Femur (tissue), 1 donor: ENCODE measurements around the gene SEC63.
"Not testable (repeated sequence)": the region's sequence is repeated elsewhere in the genome, so short reads cannot be mapped to it uniquely, and the experiment has no call there.

Experiments used
- DNase-seq: peaks from one replicate; pipeline ENCODE4 v3.0.0-alpha.2; 2017

SEC63 gene

GRCh38 chr6:107957909-107958688, at the start of gene SEC63:
Gene SEC63 (minus strand): TSS chr6:107958208. CDS start chr6:107958009, 199 bp downstream.
- DNase-seq = peak; percentile 99

DNA sequence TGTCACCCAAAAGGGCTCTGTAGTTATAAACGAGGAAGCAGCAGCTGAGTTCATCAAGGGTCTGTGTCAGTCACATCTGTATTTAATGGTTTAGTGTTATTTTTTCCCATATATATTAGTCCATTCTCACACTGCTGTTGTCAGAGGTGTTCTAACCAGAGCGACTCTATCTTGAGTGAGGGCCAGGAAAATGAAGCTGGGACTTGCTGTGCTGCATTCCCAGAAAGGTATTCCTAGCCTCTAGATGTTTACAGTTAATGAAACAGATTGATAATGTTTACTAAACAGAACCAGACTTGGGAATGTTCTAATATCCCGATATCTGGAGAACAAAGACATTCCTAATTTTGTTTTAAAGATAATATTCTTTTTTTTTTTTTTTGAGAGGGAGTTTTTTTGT, 48.0 kb upstream of the SEC63 start:
- DNase-seq = no peak

DNA sequence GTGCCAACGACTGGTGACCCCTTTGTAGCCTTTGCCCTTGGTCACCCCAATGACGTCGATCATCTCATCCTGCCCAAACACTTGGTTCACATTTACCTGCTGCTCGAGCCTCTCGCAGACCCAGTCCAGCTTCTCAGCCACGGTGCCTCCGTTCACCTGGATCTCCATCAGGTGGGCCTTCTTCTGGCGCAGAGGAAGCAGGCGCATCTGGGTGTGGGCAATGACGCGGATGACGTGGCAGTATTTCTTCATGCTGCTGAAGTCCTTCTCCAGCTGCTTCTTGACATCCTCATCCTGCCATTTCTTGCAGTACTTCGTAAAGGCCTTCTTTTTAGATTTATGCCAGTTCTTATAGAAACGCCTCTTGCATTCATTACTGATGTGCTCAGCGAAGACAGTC, 46.9 kb upstream of the SEC63 start:
- no peak for DNase-seq

DNA sequence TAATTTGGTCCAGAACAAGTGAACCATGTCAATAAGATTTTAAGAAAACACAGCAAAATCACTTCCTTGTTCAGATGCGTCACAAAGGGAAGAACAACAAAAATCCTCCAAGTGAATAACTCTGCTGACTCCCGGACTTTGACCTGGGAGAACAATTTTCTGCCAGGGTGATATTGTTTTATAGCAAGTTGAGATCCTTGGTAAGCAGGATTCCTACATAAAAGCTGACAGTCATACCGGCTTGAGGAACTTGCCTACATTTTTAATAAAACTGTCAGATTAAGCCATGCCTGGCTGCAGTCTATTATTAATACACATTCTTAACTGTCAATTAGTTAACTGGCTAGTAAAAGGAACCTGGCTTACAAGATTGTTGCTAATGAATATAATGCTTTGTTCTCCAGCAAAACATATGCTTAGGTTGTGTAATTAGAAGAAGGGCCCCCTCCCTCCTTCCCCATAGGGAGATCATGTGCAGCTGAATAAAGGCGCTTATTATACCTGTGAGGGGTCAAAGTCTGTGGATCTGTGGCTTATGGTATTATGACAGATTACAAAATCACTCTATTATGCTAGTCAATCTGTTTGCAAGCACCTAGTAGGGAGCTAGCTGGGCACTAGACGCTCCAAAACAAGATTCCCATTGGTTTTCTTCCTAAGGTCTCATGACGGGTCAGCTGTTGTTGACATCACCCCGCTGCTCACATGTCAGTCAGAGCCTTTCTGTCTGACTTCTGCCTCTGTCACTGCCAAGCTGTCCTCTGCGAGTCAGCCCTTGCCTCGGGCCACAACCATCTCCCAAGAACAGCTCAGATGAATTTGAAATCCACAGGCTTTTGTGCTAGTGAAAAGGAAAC, 44.6 kb upstream of the SEC63 start:
- peak; percentile 22 for DNase-seq

GRCh38 chr6:108001696-108002231, 43.8 kb upstream of the SEC63 start:
- DNase-seq = no peak

DNA sequence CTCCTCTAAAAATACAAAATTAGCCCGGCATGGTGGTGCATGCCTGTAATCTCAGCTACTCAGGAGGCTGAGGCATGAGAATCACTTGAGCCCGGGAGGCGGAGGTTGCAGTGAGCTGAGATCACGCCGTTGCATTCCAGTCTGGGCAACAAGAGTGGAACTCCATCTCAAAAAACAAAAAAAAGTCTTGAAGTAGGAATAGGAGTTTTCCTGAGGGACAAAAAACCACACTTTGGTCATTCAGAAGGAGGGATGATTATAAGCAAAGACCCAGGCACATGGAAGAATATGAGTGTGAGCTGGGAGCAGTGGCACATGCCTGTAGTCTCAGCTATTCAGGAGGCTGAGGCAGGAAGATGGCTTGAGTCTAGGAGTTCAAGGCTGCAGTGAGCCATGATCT, 42.3 kb upstream of the SEC63 start:
- DNase-seq = not testable (repeated sequence)

DNA sequence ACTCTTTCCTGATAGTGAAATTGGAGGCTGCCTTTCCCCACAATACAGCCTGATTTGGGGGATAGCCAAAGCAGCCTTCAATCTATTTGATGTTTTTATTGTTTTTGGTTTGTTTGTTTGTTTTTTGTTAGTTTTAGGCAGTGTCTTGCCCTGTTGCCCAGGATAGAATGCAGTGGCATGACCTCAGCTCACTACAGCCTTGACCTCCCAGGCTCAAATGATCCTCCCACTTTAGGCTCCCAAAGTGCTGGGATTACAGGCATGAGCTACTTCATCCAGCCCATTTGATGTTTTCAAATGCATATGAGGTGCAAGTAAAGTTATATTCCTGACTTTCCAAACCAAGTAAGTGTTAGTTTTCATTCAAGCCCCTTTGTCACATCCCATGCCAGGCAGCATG, 41.3 kb upstream of the SEC63 start:
- no peak for DNase-seq

GRCh38 chr6:107991772-107992550, 34.0 kb upstream of the SEC63 start:
- no peak for DNase-seq

GRCh38 chr6:107991061-107991460, 33.1 kb upstream of the SEC63 start:
- DNase-seq = no peak

DNA sequence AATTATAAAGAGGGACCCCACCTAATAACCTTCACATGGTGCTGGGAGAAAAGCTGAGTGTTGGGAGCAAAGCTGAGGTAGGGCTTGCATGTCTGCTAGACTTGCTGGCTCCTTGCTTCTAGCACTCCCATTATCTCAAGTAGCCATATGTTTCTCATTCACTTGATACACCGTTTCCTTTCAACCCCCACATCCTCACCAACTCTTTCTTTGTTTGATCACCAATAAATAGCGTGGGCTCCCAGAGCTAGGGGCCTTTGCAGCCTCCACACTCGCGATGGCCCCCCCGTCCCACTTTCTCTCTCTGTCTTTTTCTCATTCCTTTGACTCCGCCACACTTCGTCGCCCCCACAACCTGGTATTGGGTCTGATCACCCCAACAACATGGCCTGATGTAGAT, 32.6 kb upstream of the SEC63 start:
- not testable (repeated sequence) for DNase-seq

DNA sequence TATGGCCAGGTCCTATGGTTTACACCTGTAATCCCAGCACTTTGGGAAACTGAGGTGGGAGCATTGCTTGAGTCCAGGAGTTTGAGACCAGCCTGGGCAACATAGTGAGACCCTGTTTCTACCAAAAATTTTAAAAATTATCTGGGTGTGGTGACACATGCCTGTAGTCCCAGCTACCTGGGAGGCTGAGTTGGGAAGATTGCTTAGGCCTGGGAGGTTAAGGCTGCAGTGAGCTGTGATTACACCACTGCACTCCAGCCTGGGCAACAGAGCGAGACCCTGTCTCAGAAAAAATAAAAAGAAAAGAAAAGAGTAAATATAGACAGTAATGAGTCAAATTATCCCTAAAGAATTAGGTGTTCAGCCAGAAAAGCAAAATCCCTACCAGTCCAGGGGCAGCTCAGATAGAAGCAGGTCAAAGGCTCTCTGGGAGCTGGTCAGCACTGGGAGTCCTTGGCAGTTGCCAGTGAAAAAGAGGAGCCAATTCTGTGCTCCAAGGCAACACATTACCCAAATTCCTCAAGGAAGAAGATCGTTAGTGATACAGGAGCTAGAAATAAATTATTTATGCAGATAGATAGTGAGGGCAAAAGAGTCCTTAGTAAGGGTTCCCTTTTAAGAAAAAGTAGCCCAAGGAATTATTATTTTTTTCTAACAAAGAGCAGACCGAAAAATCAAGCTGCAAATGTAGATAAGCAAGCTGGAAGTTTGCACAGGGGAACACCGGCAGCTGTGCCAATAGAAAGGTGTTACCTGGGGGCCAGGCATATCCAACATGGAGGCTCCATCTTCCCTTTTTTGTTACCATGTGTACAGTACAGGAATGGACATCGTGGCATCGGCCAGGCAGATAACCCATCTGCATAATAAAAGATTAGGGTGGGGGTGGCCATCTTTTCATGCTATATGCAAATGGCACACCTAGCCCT, 31.4 kb upstream of the SEC63 start:
- DNase-seq = no peak

GRCh38 chr6:107988570-107988969, 30.6 kb upstream of the SEC63 start:
- DNase-seq = no peak

DNA sequence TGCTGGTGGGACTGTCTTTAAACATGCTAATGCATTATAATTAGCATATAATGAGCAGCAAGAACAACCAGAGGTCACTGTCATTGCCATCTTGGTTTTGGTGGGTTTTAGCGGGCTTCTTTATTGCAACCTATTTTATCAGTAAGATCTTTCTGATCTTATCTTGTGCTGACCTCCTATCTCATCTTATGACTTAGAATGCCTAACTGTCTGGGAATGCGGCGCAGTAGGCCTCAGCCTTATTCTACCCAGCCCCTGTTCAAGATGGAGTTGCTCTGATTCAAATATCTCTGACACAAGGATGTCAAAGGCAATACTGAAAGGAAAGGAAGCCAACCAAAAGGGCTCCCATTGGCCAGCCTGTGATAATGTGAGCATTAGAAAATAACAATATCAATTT, 29.8 kb upstream of the SEC63 start:
- no peak for DNase-seq

DNA sequence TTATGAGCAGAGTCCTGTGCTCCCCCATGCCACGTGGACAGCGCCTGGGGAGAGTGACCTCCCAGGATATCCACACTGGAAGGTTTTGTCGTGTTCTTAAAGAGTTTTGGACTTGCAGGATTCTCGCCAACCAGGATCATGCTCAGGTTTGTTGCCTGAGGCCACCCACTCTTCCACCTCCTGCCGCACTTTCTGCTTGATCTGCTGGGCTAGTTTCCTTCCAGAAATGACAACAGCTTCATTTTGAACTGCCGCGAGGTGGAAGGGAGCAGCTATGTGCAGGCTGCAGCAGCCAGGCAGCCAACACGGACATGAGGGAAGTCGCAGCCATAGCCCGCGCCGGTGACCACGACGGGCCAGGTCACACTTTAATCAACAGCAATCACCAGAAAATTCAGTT, 27.7 kb upstream of the SEC63 start:
- no peak for DNase-seq

DNA sequence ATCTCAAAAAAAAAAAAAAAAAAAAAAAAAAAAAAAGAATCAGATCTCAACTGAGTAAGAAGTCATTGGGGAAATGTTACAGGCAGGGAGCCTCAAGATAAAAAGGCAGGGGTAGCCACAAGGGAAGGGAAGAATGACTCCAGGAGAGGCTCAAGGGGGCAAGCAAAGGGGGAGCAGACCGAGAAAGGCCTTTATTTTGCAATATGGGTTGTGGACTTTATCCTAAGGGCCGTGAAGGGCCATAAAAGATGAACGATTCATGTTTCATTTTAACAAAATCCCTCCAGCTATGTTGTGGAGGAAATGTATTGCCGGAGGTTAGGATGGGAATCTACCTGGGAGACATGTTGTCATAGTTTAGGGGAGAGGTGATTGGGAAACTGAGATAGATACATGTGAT, 25.8 kb upstream of the SEC63 start:
- DNase-seq = no peak

DNA sequence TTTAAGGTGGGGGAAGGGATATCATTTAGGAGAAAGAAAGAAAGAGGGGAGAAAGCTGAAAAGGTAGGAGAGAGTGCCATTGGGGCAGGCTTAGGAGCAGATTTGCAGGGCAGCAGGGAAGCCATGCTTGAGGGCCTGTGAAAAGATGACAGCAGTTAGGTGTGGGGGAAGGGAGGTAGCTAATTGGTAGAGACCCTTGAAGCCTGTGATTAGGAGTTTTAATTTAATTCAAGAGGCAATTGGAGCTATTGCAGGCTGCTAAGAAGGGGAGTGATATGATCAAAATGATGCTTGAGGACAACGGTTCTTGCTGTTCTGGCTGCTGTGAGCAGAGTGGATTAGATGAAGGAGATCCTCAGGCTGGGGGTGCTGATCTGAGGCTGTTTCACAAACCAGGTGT, 24.5 kb upstream of the SEC63 start:
- no peak for DNase-seq

DNA sequence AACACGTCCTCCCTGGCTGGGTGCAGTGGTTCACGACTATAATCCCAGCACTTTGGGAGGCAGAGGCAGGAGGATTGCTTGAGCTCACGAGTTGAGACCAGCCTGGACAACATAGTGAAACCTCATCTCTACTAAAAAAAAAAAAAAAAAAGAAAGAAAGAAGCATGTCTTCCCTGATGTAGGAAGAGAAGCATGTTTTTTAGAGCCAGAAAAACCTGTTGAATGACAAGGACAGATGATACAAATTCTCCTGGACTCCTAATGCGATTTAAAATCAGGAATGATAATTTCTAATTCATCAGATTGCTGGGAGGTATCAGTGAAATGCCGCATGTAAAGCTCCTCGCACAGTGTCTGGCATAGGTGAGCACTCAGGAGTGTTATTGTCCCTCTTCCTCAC, 23.7 kb upstream of the SEC63 start:
- DNase-seq = no peak

DNA sequence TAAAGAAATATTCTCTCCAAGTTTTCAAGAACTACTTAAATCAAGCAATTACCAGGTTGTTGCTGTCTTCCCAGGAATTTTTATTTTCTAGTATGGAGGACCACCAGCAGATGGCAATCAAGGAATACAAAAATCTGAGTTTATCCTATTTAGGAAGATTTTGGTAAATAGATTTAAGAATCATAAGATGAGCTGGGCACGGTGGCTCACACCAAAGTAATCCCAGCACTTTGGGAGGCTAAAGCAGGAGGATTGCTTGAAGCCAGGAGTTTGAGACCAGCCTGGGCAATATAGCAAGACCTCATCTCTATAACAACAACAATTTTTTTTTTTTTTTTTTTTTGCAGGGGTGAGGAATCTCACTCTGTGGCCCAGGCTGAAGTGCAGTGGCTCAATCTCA, 19.3 kb upstream of the SEC63 start:
- DNase-seq = no peak

DNA sequence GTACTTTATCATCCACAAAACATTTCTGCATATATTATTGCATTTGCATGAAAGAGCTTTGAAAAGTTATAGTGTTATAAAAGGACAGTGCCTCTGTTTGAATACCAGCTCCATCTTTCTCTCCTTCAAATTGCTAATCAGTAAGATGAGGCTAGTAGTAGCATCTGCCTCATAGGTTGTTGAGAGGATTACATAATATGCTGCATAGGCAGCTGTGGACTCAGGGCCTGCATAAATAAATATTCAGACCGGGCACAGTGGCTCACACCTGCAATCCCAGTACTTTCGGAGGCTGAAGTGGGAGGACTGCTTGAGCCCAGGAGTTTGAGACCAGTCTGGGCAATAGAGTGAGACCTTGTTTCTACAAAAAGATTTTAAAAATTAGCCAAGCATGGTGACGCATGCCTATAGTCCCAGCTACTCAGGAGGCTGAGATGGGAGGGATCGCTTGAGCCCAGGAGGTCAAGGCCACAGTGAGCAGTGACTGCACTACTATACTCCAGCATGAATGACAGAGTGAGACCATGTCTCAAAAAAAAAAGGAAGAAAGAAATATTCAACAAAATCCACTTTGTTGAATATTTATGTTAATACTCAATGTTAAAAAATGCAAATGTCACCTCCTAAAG, 18.3 kb upstream of the SEC63 start:
- no peak for DNase-seq

DNA sequence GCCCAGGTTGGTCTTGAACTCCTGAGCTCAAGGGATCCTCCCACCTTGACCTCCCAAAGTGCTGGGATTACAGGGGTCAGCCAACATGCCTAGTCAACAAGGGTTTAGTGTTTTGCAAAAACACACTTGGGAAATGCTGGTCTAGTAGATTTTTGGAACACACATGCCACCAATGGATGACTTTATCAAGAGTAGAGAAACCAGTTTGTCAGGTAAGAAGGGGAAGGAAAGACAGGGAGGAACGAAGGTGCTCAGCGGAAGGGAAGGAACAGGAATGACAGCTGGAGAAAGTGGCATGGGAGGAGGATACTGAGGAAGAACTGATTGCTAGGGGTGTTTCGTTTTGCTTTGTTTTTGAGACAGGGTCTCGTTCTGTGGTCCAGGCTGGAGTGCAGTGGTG, 15.6 kb upstream of the SEC63 start:
- DNase-seq = no peak

- no peak for DNase-seq
These were observed 14.5 kb upstream of the SEC63 start for GRCh38 chr6:107972413-107973096.
